GF-D8 (cell line): ENCODE results near the gene ZNF428.
A peak's percentile ranks its signal among the peaks of the same experiment; 100 is the strongest.
"Not testable (repeated sequence)": the region's sequence is repeated elsewhere in the genome, so short reads cannot be mapped to it uniquely, and the experiment has no call there.

Experiments used
- DNase-seq: peaks from one replicate; lab custom pipeline; 2025; lab: John Stamatoyannopoulos, UW

The ZNF428 gene

GRCh38 chr19:43639519-43640423 is 20.3 kb upstream of the ZNF428 start, which contains the start of gene CADM4:
TSS of gene CADM4 (minus strand) at chr19:43639850. CDS start at chr19:43639790, 60 bp downstream.
- DNase-seq = no peak

GRCh38 chr19:43638995-43639518 is 19.6 kb upstream of the ZNF428 start:
- no peak for DNase-seq

- DNase-seq = no peak
Observed at GRCh38 chr19:43638214-43638994, 19.0 kb upstream of the ZNF428 start.

- DNase-seq = no peak
Observed at GRCh38 chr19:43636121-43636683, 16.8 kb upstream of the ZNF428 start.

GRCh38 chr19:43635561-43635940 is 16.1 kb upstream of the ZNF428 start:
- not testable (repeated sequence) for DNase-seq

- no peak for DNase-seq
Observed at GRCh38 chr19:43634872-43635560, 15.6 kb upstream of the ZNF428 start.

GRCh38 chr19:43634506-43634871 is 15.1 kb upstream of the ZNF428 start:
- DNase-seq = no peak

- DNase-seq = no peak
Observed at GRCh38 chr19:43634068-43634467, 14.6 kb upstream of the ZNF428 start.

- DNase-seq = no peak
Observed at GRCh38 chr19:43633520-43633919, 14.1 kb upstream of the ZNF428 start.

GRCh38 chr19:43631491-43631890 is 12.1 kb upstream of the ZNF428 start:
- no peak for DNase-seq

GRCh38 chr19:43628646-43629326 is 9.4 kb upstream of the ZNF428 start:
- DNase-seq = no peak

- DNase-seq = no peak
Observed at GRCh38 chr19:43626838-43627237, 7.4 kb upstream of the ZNF428 start.

- DNase-seq = peak; percentile 9
Observed at GRCh38 chr19:43625918-43626579, 6.6 kb upstream of the ZNF428 start.

GRCh38 chr19:43624933-43625332 is 5.5 kb upstream of the ZNF428 start:
- no peak for DNase-seq

GRCh38 chr19:43623889-43624670 is 4.7 kb upstream of the ZNF428 start:
- no peak for DNase-seq

GRCh38 chr19:43622956-43623355 is 3.5 kb upstream of the ZNF428 start:
- DNase-seq = no peak

GRCh38 chr19:43622070-43622469 is 2.6 kb upstream of the ZNF428 start:
- DNase-seq = no peak

GRCh38 chr19:43620061-43621001 is 902 bp upstream of the ZNF428 start:
- DNase-seq = no peak

- peak; percentile 35 for DNase-seq
Observed at GRCh38 chr19:43618921-43619261, 538 bp downstream of the ZNF428 start.
